ENCODE measurements around the gene HLA-C. TPM values are rescaled to one million over a fixed set of nuclear protein-coding genes. Genes with fewer than 3 reads are reported as not detected.
"Not testable (repeated sequence)": the region's sequence is repeated elsewhere in the genome, so short reads cannot be mapped to it uniquely, and the experiment has no call there.

HLA-C gene
- total and polyA plus RNA-seq, 2 experiments from 2014 or later: 157 to 244 TPM

DNA sequence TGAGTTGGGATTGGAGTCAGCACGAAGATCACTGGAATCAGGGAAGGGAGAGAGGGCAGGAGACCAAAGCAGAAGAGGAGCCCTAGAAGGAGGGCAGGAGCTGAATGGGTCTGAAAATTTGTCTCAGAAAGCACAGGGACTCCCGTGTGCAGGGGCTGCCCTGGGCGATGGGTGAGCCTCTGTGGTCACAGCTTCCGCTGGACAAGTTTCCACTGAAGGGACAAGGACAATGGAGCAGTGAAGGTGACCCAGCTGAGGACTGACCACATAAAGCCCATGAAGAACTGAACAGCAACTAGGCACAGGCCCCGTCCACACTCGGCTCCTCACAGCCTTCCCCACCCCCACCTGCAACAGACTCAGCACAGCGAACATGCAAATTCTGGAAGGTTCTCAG lies 3.5 kb downstream of the HLA-C start:
- H3K4me3 ChIP-seq: no peak overlapping the region
- WGBS, 2 experiments (ENCODE audit: low coverage in 1 of 2, low lambda C conversion rate in 2 of 2, missing lambda C conversion rate in 2 of 2): 81 to 83% methylated on average over 7 of the region's 7 CpGs
- no peaks in the 10 kb centered on the region for H3K9me2 ChIP-seq (ENCODE audit: insufficient read depth)
- no peak for DNase-seq
- H3K9ac ChIP-seq: no peak overlapping the region
- no peaks in the 10 kb centered on the region for H3K27me3 ChIP-seq (replicated peaks; ENCODE audit: insufficient read depth)
- in situ Hi-C loops (cut with MboI): no loop called here
- H3K4me2 ChIP-seq (ENCODE audit: unreplicated experiment): no peak overlapping the region
- H3K4me1 ChIP-seq (ENCODE audit: insufficient read depth): no peaks in the 10 kb centered on the region
- no peak overlapping the region for H3K27ac ChIP-seq
- no peaks in the 10 kb centered on the region for H3K79me2 ChIP-seq (ENCODE audit: insufficient read depth)
- no peaks in the 10 kb centered on the region for H3F3A ChIP-seq (ENCODE audit: insufficient read depth)
- no peaks in the 10 kb centered on the region for H4K20me1 ChIP-seq (ENCODE audit: insufficient read depth)
- H2AFZ ChIP-seq: no peak overlapping the region
- H3K36me3 ChIP-seq (ENCODE audit: low read depth): no peaks in the 10 kb centered on the region
- no peaks in the 10 kb centered on the region for H3K9me3 ChIP-seq (ENCODE audit: low read depth)
- TF ChIP-seq EZH2phosphoT487 (IDR thresholded peaks at IDR 0.05; ENCODE audit: insufficient read depth, low read depth): no peak
- TF ChIP-seq EZH2 (IDR thresholded peaks at IDR 0.05; ENCODE audit: insufficient read depth, poor library complexity, severe bottlenecking): no peak

DNA sequence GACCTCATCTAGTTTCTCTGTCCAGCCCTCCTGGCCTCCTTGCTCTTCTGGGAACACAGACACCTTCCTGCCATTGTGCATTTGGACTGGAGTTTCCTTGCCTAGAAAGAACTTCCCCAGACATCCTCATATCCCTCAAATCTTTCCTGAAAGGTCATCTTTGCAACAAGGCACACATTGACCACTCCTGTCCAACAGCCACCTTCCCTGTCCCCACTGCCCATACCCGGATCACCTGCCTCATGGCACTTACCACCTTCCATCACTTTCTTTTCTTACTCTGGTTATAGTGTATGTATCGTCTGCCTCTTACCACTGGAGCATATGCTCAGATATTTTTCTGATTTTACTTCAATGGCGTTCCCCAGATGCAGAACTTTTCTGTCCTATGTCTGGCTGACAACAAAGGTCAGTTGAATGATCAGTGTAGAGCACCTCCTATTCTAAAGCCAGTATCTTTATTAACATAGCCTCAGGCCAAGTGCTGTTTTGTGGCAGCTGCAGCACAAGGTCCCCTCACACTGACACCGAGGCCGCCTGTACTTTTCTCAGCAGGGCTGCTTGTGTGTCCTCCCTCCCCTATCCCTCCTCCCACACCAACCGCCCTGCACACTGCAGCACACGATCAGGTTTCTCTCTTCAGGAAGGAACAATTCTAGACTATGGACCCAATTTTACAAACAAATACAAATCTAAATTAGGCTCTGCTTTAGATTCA lies 4.1 kb downstream of the HLA-C start:
- no peaks in the 10 kb centered on the region for H3K79me2 ChIP-seq (ENCODE audit: insufficient read depth)

DNA sequence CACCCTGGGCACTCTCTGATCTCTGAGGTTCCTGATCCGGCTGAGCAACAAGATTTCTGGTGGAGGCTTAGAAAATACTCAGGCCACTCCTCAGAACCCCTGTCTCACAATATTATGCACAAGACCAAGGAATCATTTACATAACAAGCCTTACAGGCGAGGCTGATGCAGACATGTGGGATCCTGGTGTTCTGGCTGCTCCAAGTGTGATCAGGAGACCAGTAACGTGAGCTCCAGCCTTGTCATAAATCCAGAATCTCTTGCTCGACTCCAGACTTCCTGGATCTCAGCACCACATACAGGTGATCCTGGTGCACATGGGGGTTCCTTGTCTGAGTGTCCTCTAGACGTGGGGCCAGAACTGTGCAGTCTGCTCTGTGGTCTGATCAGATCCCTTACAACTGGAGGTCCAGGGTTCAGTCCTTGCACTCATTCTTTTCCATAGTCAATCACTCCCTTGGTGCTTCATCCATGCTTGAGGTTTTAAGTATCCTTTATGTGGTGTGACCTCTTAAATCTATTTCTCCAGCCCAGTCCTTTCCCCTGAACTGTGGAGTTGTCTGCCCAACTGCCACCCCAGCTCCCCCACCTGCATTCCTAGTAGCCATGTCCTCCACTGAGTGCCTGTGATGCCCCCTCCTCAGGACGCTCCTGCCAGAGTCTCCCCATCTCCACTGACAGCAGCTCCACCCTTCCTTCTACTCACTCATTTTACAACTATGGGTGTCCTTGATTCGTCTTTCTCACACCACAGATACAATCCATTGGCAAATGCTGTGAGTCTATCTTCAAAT lies 5.1 kb downstream of the HLA-C start:
- in situ Hi-C loops (cut with MboI): no loop called here
- no peaks in the 10 kb centered on the region for H3K9me2 ChIP-seq (ENCODE audit: insufficient read depth)
- no peak overlapping the region for H3K9ac ChIP-seq

More for the DNA sequence above, 4.1 kb downstream of the HLA-C start:
- Histone ChIP-seq H2AFZ (no peak overlapping the region), H3F3A (ENCODE audit: insufficient read depth) (no peaks in the 10 kb centered on the region), H4K20me1 (ENCODE audit: insufficient read depth) (no peaks in the 10 kb centered on the region), H3K9me2 (ENCODE audit: insufficient read depth) (no peaks in the 10 kb centered on the region), H3K27me3 (replicated peaks; ENCODE audit: insufficient read depth) (no peaks in the 10 kb centered on the region), H3K36me3 (ENCODE audit: low read depth) (no peaks in the 10 kb centered on the region), H3K4me3 (no peak overlapping the region), H3K9ac (no peak overlapping the region), H3K27ac (no peak overlapping the region), H3K9me3 (ENCODE audit: low read depth) (no peaks in the 10 kb centered on the region), H3K4me2 (ENCODE audit: unreplicated experiment) (no peak overlapping the region), H3K4me1 (ENCODE audit: insufficient read depth) (no peaks in the 10 kb centered on the region)
- in situ Hi-C loops (cut with MboI): no loop called here
- TF ChIP-seq EZH2phosphoT487 (IDR thresholded peaks at IDR 0.05; ENCODE audit: insufficient read depth, low read depth): no peak
- no peak for DNase-seq
- WGBS, 2 experiments (ENCODE audit: low coverage in 1 of 2, low lambda C conversion rate in 2 of 2, missing lambda C conversion rate in 2 of 2): 66 to 70% methylated on average over 7 of the region's 7 CpGs

DNA sequence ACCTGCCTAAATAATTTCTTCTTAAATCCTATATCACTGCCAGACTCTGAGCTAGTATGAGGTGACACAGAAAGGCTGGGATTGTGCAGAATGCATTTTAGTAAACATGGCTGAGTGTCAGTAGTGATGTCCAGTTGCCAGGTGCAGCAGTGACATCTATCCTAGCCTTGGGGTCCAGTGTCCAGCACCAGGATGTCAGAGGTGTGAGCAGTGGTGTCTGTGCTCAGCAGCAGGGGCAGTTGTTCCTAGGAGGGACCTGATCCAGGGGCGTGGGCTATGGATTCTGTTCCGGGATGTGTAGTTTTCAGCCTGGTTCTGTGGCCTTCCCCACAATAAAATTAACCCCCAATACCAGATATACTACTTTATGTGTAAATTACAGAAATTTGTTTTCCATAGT lies 6.0 kb downstream of the HLA-C start:
- Histone ChIP-seq H3K9ac (no peak overlapping the region), H3K27ac (no peak overlapping the region), H3F3A (ENCODE audit: insufficient read depth) (no peaks in the 10 kb centered on the region), H3K9me3 (ENCODE audit: low read depth) (no peaks in the 10 kb centered on the region), H3K36me3 (ENCODE audit: low read depth) (no peaks in the 10 kb centered on the region), H3K4me3 (no peak overlapping the region), H3K4me2 (ENCODE audit: unreplicated experiment) (no peak overlapping the region), H3K27me3 (replicated peaks; ENCODE audit: insufficient read depth) (no peaks in the 10 kb centered on the region), H3K79me2 (ENCODE audit: insufficient read depth) (no peaks in the 10 kb centered on the region), H4K20me1 (ENCODE audit: insufficient read depth) (no peaks in the 10 kb centered on the region), H3K9me2 (ENCODE audit: insufficient read depth) (no peaks in the 10 kb centered on the region), H2AFZ (no peak overlapping the region), H3K4me1 (ENCODE audit: insufficient read depth) (no peaks in the 10 kb centered on the region)
- DNase-seq: no peak
- TF ChIP-seq EZH2 (IDR thresholded peaks at IDR 0.05; ENCODE audit: insufficient read depth, poor library complexity, severe bottlenecking): no peak
- no peak for TF ChIP-seq EZH2phosphoT487 (IDR thresholded peaks at IDR 0.05; ENCODE audit: insufficient read depth, low read depth)
- WGBS, 2 experiments (ENCODE audit: low coverage in 1 of 2, low lambda C conversion rate in 2 of 2, missing lambda C conversion rate in 2 of 2): 13 to 20% methylated on average over 2 of the region's 2 CpGs
- in situ Hi-C loops (cut with MboI): no loop called here

More for the DNA sequence above, 5.1 kb downstream of the HLA-C start:
- WGBS, 2 experiments (ENCODE audit: low coverage in 1 of 2, low lambda C conversion rate in 2 of 2, missing lambda C conversion rate in 2 of 2): 32 to 45% methylated on average over 6 of the region's 7 CpGs
- no peaks in the 10 kb centered on the region for H3K9me3 ChIP-seq (ENCODE audit: low read depth)
- no peak for TF ChIP-seq EZH2 (IDR thresholded peaks at IDR 0.05; ENCODE audit: insufficient read depth, poor library complexity, severe bottlenecking)
- no peak for TF ChIP-seq EZH2phosphoT487 (IDR thresholded peaks at IDR 0.05; ENCODE audit: insufficient read depth, low read depth)
- H3K79me2 ChIP-seq (ENCODE audit: insufficient read depth): no peaks in the 10 kb centered on the region
- no peak overlapping the region for H3K27ac ChIP-seq
- H3K36me3 ChIP-seq (ENCODE audit: low read depth): no peaks in the 10 kb centered on the region
- DNase-seq: no peak
- H2AFZ ChIP-seq: no peak overlapping the region
- no peaks in the 10 kb centered on the region for H3K27me3 ChIP-seq (replicated peaks; ENCODE audit: insufficient read depth)
- H3K4me3 ChIP-seq: no peak overlapping the region
- H3K4me1 ChIP-seq (ENCODE audit: insufficient read depth): no peaks in the 10 kb centered on the region
- H3K4me2 ChIP-seq (ENCODE audit: unreplicated experiment): no peak overlapping the region
- H4K20me1 ChIP-seq (ENCODE audit: insufficient read depth): no peaks in the 10 kb centered on the region
- no peaks in the 10 kb centered on the region for H3F3A ChIP-seq (ENCODE audit: insufficient read depth)

DNA sequence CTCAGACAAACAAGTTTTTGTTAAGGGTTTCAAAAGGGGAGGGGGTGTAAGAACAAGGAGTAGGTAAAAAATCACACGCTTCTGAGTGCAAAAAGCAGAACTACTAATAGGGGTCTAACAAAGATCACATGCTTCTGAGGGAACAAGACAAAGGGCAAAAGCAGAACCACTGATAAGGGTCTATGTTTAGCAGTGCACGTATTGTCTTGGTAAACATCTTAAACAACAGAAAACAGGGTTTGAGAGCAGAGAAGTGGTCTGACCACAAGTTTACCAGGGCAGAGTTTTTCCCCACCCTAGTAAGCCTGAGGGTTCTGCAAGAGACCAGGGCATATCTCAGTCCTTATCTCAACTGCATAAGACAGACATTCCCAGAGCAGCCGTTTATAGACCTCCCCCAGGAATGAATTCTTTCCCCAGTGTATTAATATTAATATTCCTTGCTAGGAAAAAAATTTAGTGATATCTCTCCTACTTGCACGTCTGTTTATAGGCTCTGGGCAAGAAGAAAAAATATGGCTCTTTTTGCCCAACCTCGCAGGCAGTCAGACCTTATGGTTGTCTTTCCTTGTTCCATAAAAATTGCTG lies 8.5 kb downstream of the HLA-C start:
- H3K4me3 ChIP-seq; H4K20me1 ChIP-seq (ENCODE audit: insufficient read depth); H3K9me3 ChIP-seq (ENCODE audit: low read depth); H3K27ac ChIP-seq; H2AFZ ChIP-seq; H3K9me2 ChIP-seq (ENCODE audit: insufficient read depth); H3K36me3 ChIP-seq (ENCODE audit: low read depth); H3F3A ChIP-seq (ENCODE audit: insufficient read depth); H3K9ac ChIP-seq; H3K79me2 ChIP-seq (ENCODE audit: insufficient read depth); H3K4me1 ChIP-seq (ENCODE audit: insufficient read depth); H3K27me3 ChIP-seq (replicated peaks; ENCODE audit: insufficient read depth); DNase-seq; H3K4me2 ChIP-seq (ENCODE audit: unreplicated experiment); in situ Hi-C loops (cut with MboI): not testable (repeated sequence)
- 42 to 62% methylated on average over 3 to 5 of the region's 5 CpGs for WGBS, 2 experiments (ENCODE audit: low coverage in 1 of 2, low lambda C conversion rate in 2 of 2, missing lambda C conversion rate in 2 of 2)

DNA sequence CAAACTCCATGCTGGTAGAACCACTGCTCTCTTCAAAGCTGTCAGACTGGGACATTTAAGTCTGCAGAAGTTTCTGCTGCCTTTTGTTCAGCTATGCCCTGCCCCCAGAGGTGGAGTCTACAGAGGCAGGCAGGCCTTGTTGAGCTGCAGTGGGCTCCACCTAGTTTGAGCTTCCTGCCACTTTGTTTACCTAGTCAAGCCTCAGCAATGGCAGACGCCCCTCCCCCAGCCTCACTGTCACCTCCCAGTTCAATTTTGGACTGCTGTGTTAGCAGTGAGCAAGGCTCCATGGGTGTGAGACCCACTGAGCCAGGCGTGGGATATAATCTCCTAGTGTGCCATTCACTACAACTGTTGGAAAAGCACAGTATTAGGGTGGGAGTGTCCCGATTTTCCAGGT lies 11.9 kb downstream of the HLA-C start:
- H3K79me2 ChIP-seq (ENCODE audit: insufficient read depth); H3K36me3 ChIP-seq (ENCODE audit: low read depth); H2AFZ ChIP-seq; H3K27me3 ChIP-seq (replicated peaks; ENCODE audit: insufficient read depth); H3K4me3 ChIP-seq; H3K9ac ChIP-seq; H3F3A ChIP-seq (ENCODE audit: insufficient read depth); in situ Hi-C loops (cut with MboI); H4K20me1 ChIP-seq (ENCODE audit: insufficient read depth); DNase-seq; H3K4me1 ChIP-seq (ENCODE audit: insufficient read depth); H3K9me2 ChIP-seq (ENCODE audit: insufficient read depth); H3K4me2 ChIP-seq (ENCODE audit: unreplicated experiment); H3K9me3 ChIP-seq (ENCODE audit: low read depth); H3K27ac ChIP-seq: not testable (repeated sequence)
- WGBS, 2 experiments (ENCODE audit: low coverage in 1 of 2, low lambda C conversion rate in 2 of 2, missing lambda C conversion rate in 2 of 2): 25 to 28% methylated on average over 3 of the region's 3 CpGs

Measured in GM23248 (cell line).